Astrocyte (in vitro differentiated cells and primary cell): ENCODE measurements around the gene SNX32. TPM values are rescaled to one million over a fixed set of nuclear protein-coding genes. Genes with fewer than 3 reads are reported as not detected.

Experiments used
- DNase-seq: peaks from one replicate; pipeline ENCODE4 v3.0.0-alpha.2; 2010; ENCODE audit warnings: low read depth
- FAIRE-seq: peaks from 2 replicates; lab custom pipeline; 2011; peaks lifted over from hg19 to GRCh38; lab: Jason Lieb, UNC
- H2AFZ ChIP-seq: 2 replicates; pipeline ENCODE4 v1.6.0; 2012; ENCODE audit warnings: low read depth, low read length, inconsistent platforms
- H3K27ac ChIP-seq: 2 replicates; pipeline ENCODE4 v1.5.1; 2011; ENCODE audit warnings: low read depth, low read length, inconsistent platforms
- H3K27me3 ChIP-seq: 2 replicates; pipeline ENCODE4 v1.6.0; 2011; ENCODE audit warnings: low read length, inconsistent platforms; ENCODE audit not compliant: insufficient read depth
- H3K36me3 ChIP-seq: 2 replicates; pipeline ENCODE4 v1.5.1; 2011; ENCODE audit warnings: low read length, inconsistent platforms; ENCODE audit not compliant: insufficient read depth
- H3K4me1 ChIP-seq: 2 replicates; pipeline ENCODE4 v1.5.1; 2011; ENCODE audit warnings: low read length, inconsistent platforms; ENCODE audit not compliant: insufficient read depth
- H3K4me2 ChIP-seq: 2 replicates; pipeline ENCODE4 v1.6.0; 2012; ENCODE audit warnings: low read length, inconsistent platforms
- H3K4me3 ChIP-seq: 2 replicates; pipeline ENCODE4 v1.5.1; 2011; ENCODE audit warnings: low read depth, mild to moderate bottlenecking, low read length, inconsistent platforms; ENCODE audit not compliant: insufficient read depth
- H3K79me2 ChIP-seq: 2 replicates; pipeline ENCODE4 v1.6.0; 2012; ENCODE audit warnings: mild to moderate bottlenecking, low read length, inconsistent platforms; ENCODE audit not compliant: insufficient read depth
- H3K9ac ChIP-seq: 2 replicates; pipeline ENCODE4 v1.6.0; 2012; ENCODE audit warnings: mild to moderate bottlenecking, low read length, inconsistent platforms
- H3K9me3 ChIP-seq: 2 replicates; pipeline ENCODE4 v1.5.1; 2012; ENCODE audit warnings: low read depth, mild to moderate bottlenecking, low read length, inconsistent platforms; ENCODE audit not compliant: insufficient read depth
- H4K20me1 ChIP-seq: 2 replicates; pipeline ENCODE4 v1.6.0; 2012; ENCODE audit warnings: low read length, inconsistent platforms; ENCODE audit not compliant: insufficient read depth
- H3K27ac Mint-ChIP-seq: one replicate; pipeline ENCODE4 v1.8.0; 2021; ENCODE audit warnings: mild to moderate bottlenecking, mixed read lengths; ENCODE audit not compliant: unreplicated experiment
- H3K27me3 Mint-ChIP-seq: one replicate; pipeline ENCODE4 v1.8.0; 2021; ENCODE audit warnings: low read depth, mixed read lengths; ENCODE audit not compliant: unreplicated experiment
- H3K36me3 Mint-ChIP-seq: one replicate; pipeline ENCODE4 v1.8.0; 2021; ENCODE audit warnings: low read depth, mixed read lengths; ENCODE audit not compliant: unreplicated experiment
- H3K4me1 Mint-ChIP-seq: one replicate; pipeline ENCODE4 v1.8.0; 2021; ENCODE audit warnings: low read depth, mixed read lengths; ENCODE audit not compliant: unreplicated experiment
- H3K4me3 Mint-ChIP-seq: one replicate; pipeline ENCODE4 v1.8.0; 2021; ENCODE audit warnings: mild to moderate bottlenecking, moderate library complexity, mixed read lengths; ENCODE audit not compliant: unreplicated experiment
- H3K9me3 Mint-ChIP-seq: one replicate; pipeline ENCODE4 v1.8.0; 2021; ENCODE audit warnings: mild to moderate bottlenecking, mixed read lengths; ENCODE audit not compliant: unreplicated experiment
- CTCF ChIP-seq: IDR thresholded peaks from 2 replicates; pipeline ENCODE4 v1.5.1; 2011; ENCODE audit warnings: low read depth, mild to moderate bottlenecking, inconsistent platforms, low read length, moderate library complexity; ENCODE audit not compliant: insufficient read depth
- EZH2 ChIP-seq: IDR thresholded peaks from 2 replicates; pipeline ENCODE4 v1.6.1; 2012; ENCODE audit warnings: mild to moderate bottlenecking, low read length, inconsistent platforms; ENCODE audit not compliant: insufficient read depth
- total RNA-seq: library from RNA; stranded (reverse); gene quantifications from 2 replicates; pipeline ENCODE4 v1.2.1, GENCODE V29; 2021

Gene SNX32
- total RNA-seq, 1 donor from 2014 or later, result 1.2 TPM

GRCh38 chr11:65900125-65900898 is 66.5 kb downstream of the SNX32 start, which contains the start of gene FOSL1:
Gene FOSL1, minus strand, starts transcription at chr11:65900388. Its CDS starts 49 bp downstream, at chr11:65900339.
- Histone ChIP-seq H3K27ac (peak within 1 kb of the TSS; percentile 95), H3K9me3 (no peaks in the 10 kb centered on the region), H3K79me2 (peaks cover 57% of the 10 kb centered on the region), H3K36me3 (peaks cover 17% of the 10 kb centered on the region), H3K4me1 (peaks cover 52% of the 10 kb centered on the region), H3K4me3 (peak within 1 kb of the TSS; percentile 94), H2AFZ (peak within 1 kb of the TSS; percentile 34), H3K9ac (peak within 1 kb of the TSS; percentile 99), H4K20me1 (peaks cover 42% of the 10 kb centered on the region), H3K27me3 (no peaks in the 10 kb centered on the region), H3K4me2 (peak within 1 kb of the TSS; percentile 89)
- H3K36me3 Mint-ChIP-seq, result peaks cover 4% of the 10 kb centered on the region
- FAIRE-seq (no peak), DNase-seq (peak; percentile 92)
- no peaks in the 10 kb centered on the region for H3K9me3 Mint-ChIP-seq
- H3K27me3 Mint-ChIP-seq, result no peaks in the 10 kb centered on the region
- TF ChIP-seq EZH2, result no peak
- TF ChIP-seq CTCF, result no peak
- peak within 1 kb of the TSS; percentile 86 for H3K4me3 Mint-ChIP-seq
- peak within 1 kb of the TSS; percentile 89 for H3K27ac Mint-ChIP-seq
- H3K4me1 Mint-ChIP-seq, result peaks cover 34% of the 10 kb centered on the region

- Histone ChIP-seq H3K79me2 (peaks cover 51% of the 10 kb centered on the region), H3K4me1 (peaks cover 48% of the 10 kb centered on the region), H3K9me3 (no peaks in the 10 kb centered on the region), H3K4me3 (peak overlapping the region; percentile 19), H3K4me2 (peak overlapping the region; percentile 89), H3K9ac (peak overlapping the region; percentile 28), H4K20me1 (peaks cover 36% of the 10 kb centered on the region), H3K27ac (peak overlapping the region; percentile 67), H2AFZ (no peak overlapping the region), H3K27me3 (no peaks in the 10 kb centered on the region), H3K36me3 (peaks cover 13% of the 10 kb centered on the region)
- no peak for TF ChIP-seq EZH2
- TF ChIP-seq CTCF, result no peak
- Mint-ChIP-seq H3K9me3 (no peaks in the 10 kb centered on the region), H3K27ac (peak overlapping the region; percentile 77), H3K36me3 (peaks cover 3% of the 10 kb centered on the region), H3K27me3 (no peaks in the 10 kb centered on the region), H3K4me3 (peak overlapping the region; percentile 76), H3K4me1 (peaks cover 34% of the 10 kb centered on the region)
- DNase-seq, result no peak
- no peak for FAIRE-seq
Observed at GRCh38 chr11:65900899-65901180, 67.1 kb downstream of the SNX32 start.

- Histone ChIP-seq H3K4me2 (peak overlapping the region; percentile 74), H3K27ac (peak overlapping the region; percentile 82), H3K79me2 (peaks cover 29% of the 10 kb centered on the region), H2AFZ (no peak overlapping the region), H3K9ac (peak overlapping the region; percentile 57), H3K4me1 (peaks cover 36% of the 10 kb centered on the region), H3K27me3 (no peaks in the 10 kb centered on the region), H3K9me3 (no peaks in the 10 kb centered on the region), H3K36me3 (no peaks in the 10 kb centered on the region), H3K4me3 (no peak overlapping the region), H4K20me1 (peaks cover 16% of the 10 kb centered on the region)
- peak; percentile 86 for DNase-seq
- Mint-ChIP-seq H3K4me3 (peak overlapping the region; percentile 9), H3K9me3 (no peaks in the 10 kb centered on the region), H3K27ac (peak overlapping the region; percentile 86), H3K27me3 (no peaks in the 10 kb centered on the region), H3K36me3 (no peaks in the 10 kb centered on the region), H3K4me1 (peaks cover 31% of the 10 kb centered on the region)
- FAIRE-seq, result no peak
- no peak for TF ChIP-seq CTCF
- TF ChIP-seq EZH2, result no peak
Observed at GRCh38 chr11:65903068-65903481, 69.3 kb downstream of the SNX32 start.
